Stimulated activated CD4-positive, alpha-beta T cell treated with anti-CD3 and anti-CD28 coated beads, Interleukin-2, amount 100 ng/mL, for 4 hours (primary cell): ENCODE data around the gene ZNF821.
"Not testable (repeated sequence)": the region's sequence is repeated elsewhere in the genome, so short reads cannot be mapped to it uniquely, and the experiment has no call there.

Experiments
- DNase-seq: peaks from one replicate; pipeline ENCODE4 v3.0.0-alpha.2; 2020; ENCODE audit warnings: low read depth

The ZNF821 gene

GRCh38 chr16:71859762-71860521 is 24.0 kb downstream of the ZNF821 start:
- DNase-seq = no peak

DNA sequence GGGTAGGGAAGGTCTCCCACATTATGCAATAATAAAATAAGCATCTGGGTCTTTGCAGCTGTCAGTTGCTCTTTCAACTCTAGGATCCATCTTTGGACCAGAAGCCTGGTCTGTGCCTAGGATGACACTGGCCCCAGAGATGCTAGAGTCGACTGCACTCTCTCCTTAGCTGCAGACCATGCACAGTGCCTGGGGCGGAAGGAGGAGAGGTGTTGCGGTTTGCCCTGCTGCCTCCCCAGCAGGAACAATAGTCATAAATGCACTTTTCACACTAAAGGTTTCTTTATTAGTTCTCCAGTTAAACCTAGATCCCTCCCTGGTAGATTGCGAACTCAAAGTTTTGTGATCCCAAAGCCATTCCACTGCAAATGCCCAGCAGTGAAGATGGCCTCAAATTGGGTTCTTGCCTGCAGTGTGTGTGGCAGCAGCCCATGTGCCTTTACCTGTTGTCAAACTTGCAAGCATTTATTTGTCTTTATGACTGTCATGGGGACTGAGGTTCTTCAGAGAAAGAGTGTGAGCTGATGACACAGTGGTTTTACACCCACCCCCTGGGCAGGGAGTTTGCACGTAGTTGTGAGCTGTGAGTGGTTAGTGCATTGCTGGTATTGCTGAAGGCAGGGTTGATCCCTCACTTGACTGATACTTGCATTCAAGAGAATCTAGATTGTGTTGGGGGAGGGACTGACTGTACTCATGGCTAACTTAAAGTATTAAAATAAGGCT is 27.9 kb downstream of the ZNF821 start:
- no peak for DNase-seq

DNA sequence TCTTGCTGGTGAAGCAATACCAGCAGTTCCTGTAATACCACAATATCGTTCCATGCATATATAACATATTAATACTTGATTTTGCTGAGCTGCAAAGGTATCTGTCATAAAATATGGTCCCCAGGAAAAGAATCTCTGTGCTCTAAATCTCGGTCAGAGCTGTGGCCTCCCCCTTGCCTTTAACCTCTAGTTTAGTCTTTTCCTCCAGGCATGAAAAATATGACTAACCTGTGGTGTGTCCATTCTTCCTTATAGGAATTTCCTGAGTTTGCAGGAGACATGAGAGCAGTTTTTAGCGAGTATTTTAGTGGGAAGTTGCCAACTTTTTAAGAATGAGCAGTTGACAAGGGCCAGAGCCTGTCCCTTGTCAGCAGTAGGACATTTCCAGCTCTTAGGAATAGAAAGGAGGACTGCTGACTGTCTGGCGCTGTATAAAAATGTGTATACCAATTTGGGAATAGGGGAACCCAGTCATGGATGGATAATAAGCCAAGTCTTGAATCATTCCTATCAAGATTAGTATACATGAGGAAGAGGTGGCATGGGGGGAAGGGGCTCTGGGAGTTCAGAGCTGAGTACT is 29.5 kb downstream of the ZNF821 start:
- DNase-seq = no peak

DNA sequence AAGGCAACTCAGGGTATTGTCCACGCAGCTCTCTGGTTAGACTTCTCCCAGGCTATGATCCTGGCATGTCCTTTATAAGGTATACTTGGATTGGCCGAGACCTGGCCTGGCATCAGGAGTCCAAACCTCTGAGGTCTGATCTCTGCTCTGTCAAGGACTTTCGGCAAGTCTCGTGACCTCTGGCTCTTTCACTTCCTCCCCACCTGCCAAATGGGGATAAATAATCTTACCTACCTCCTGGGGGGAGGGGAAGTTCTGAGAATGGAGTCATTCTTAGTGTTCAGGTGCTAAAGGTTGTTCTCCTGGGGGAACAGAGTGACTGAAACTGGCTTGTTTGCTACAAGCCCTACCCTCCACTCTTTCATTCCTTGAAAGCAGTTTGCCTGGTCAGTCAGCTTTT is 30.6 kb downstream of the ZNF821 start:
- DNase-seq = no peak

DNA sequence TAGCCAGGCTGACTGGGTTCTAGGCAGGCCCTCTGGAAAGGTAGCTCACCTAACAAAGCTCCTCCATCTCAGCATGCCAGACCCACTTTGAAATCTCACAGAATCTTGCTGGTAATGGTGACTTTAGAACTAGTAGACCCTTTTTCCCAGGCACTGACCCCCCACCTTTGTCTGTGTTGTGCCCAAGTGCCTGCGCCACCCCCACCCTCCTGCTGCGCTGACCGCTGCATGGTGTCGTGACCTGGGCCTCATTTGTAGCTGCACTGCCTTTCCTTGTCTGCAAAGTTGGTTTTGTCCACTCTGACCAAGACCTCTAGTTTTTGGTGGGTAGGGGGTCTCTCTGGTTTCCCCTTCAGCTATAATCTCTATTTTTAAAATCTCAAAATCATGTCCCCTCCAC is 31.4 kb downstream of the ZNF821 start:
- no peak for DNase-seq

- no peak for DNase-seq
Measured at GRCh38 chr16:71852158-71852557, 31.8 kb downstream of the ZNF821 start.

- DNase-seq = no peak
Measured at GRCh38 chr16:71851746-71852145, 32.2 kb downstream of the ZNF821 start.

DNA sequence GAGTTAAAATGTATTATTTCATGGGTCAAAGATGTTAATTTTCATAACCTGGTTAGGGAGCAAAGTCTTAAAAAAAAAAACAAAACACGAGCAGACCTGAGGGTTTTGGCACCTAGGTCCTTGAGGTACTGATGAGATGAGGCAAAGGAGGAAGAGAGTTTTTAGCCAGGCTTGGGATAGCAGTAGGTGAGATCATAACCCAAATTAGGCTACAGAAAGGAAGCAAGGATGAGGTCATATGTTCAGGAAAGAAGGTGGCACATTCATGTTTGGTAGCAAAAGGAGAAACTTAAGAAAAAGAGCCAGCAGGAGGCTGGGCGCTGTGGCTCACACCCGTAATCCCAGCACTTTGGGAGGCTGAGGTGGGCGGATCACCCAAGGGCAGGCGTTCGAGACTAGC is 35.4 kb downstream of the ZNF821 start:
- DNase-seq = no peak

GRCh38 chr16:71847096-71847495 is 36.9 kb downstream of the ZNF821 start:
- no peak for DNase-seq

DNA sequence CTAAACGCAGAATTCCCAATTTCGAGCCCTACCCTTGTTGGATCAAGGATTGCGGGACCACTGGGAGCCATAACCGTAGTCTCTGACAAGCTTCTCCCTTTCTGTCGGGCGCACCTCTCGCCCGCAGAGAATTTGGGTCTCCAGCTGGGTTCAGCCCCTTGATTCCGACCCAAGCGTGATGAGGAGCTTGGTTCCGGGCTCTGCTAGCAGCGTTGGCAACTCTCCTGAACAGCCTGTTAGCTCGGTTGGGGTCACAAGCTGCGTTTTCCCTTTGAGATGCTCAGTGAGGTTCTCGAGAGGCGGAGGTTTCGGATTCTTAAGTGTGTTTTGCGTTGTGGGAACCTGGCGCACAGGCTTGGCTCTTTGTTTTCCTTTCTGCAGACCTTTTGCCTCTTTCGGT is 37.6 kb downstream of the ZNF821 start:
- no peak for DNase-seq

DNA sequence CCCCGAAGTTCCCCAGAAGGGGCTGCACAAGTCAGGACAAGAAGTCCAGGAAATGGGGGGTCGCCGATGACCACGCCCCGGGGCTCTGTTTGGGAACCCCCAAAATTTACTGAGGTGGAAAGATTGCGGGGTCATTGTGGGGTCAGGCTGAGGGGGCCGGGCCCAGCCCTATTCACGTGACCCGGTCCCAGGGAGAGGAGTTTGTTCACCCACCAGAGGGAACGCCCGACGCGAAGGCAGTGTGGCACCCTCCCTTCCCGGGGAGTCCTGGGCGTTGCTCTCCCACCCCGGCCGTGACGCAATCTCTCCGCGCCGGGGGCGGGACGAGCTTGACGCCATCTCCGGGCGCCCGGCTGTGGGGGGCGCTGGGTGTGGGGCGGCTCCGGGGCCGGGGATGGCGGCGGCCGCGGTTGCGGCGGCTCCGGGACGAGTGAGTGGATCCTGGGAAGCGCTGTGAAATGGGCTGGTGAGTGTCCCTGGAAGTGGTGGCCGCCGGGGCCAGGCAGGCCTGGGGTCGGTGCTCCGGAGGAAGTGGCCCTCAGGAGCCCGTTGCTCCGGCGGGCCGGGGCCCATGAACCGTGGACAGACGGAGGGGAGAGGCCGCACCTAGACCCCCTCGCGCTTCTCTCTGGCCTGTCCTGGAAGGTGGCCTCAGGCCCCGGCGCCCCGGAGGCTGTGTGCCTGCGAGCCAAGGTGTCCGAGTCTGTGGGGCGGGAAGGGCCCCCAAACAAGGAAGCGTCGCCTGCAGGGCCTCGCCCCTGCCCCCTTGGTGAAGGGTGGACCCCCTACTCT is 38.1 kb downstream of the ZNF821 start, which contains the start of gene ATXN1L:
ATXN1L (plus strand) TSS at position 338 of the 792 bp plus-strand sequence. CDS start 3,765 bp downstream, outside the sequence.
- peak; percentile 87 for DNase-seq

GRCh38 chr16:71843572-71843971 is 40.4 kb downstream of the ZNF821 start:
- DNase-seq = no peak

- DNase-seq = no peak
Measured at GRCh38 chr16:71840052-71840451, 43.9 kb downstream of the ZNF821 start.

GRCh38 chr16:71837150-71837549 is 46.8 kb downstream of the ZNF821 start:
- no peak for DNase-seq

GRCh38 chr16:71834291-71834690 is 49.7 kb downstream of the ZNF821 start:
- DNase-seq = no peak

DNA sequence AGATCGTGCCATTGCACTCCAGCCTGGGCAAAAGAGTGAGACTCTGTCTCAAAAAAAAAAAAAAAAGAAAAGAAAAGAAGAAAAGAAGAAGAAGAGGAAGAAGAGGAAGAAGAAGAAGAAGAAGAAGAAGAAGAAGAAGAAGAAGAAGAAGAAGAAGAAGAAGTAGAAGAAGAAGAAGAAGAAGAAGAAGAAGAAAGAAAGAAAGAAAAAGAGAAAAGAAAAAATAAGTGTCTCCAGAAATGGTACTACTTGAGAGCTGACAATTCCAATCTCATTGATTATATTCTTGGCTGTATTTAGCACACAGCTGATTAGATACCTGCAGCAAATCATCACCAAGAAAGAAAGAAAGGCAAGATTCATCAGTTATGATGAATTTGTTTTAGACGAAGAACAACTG is 51.9 kb downstream of the ZNF821 start:
- DNase-seq = not testable (repeated sequence)

DNA sequence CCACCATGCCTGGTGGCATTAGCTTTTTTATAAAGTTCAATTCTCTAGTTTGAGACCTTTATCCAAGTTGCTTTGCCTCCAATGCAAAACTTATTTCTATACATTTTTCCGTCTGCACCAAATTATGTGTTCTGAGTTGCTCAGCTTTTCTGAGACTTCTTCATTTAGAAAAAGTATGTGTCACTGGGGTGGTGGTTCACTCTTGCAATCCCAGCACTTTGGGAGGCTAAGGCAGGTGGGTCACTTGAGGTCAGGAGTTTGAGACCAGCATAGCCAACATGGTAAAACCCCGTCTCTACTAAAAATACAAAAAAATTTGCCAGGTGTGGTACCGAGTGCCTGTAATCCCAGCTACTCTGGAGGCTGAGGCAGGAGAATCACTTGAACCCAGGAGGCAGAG is 52.3 kb downstream of the ZNF821 start:
- DNase-seq = not testable (repeated sequence)

GRCh38 chr16:71830359-71830758 is 53.6 kb downstream of the ZNF821 start:
- no peak for DNase-seq

DNA sequence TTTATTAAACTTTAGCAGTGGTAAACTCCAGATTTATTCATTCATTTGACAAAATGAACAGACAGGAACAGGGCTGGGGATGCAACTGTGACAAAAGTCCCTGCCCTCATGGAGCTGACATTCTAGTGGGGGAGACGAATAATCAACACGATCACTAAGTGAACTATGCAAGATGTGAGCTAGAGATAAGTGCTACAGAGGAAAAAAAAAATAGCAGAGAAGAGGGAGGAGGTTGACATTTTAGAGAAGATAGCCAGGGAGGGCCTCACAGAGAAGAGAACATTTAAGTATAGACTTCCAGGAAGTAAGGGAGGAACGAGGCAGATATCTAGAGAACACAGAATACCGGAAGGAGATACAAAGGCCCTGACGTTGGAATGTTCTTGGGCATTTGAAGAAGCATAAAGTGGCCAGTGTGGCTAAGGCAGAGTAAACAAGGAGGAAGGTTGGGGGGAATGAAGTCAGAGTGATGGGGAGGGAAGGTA is 57.4 kb downstream of the ZNF821 start:
- no peak for DNase-seq

GRCh38 chr16:71817155-71817500 is 66.9 kb downstream of the ZNF821 start:
- not testable (repeated sequence) for DNase-seq

DNA sequence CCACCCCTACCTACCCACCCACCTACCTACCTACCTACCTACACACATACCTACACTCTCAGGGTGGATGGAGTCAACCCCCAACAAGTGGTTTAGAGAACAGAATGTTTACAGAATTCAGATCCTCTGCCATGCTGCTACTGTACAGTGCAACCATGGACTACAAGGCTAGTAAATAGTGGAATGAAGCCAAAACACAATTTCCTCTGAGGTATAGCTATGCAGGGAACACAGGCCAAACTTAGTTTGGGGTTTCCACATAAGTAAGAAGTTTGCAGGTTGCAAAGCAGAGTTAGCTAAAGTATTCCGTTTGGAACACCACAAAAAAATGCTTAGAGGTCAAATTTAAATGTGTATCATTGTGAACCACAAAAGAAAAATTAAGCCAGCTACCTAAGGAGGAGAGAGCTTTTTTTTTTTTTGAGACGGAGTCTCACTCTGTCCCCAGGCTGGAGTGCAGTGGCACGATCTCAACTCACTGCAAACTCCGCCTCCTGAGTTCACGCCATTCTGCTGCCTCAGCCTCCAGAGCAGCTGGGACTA is 72.7 kb downstream of the ZNF821 start:
- no peak for DNase-seq

DNA sequence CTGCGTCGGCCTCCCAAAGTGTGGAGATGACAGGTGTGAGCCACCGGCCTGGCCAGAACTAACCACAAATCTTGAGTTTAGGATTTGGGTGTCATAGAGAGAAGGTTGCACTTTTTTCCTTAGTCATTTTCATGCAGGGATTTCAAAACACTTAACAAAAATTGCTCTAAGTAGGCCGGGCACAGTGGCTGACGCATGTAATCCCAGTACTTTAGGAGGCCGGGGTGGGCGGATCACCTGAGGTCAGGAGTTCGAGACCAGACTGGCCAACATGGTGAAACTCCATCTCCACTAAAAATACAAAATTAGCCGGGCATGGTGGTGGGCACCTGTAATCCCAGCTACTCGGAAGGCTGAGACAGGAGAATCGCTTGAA is 73.8 kb downstream of the ZNF821 start:
- not testable (repeated sequence) for DNase-seq
